H1 (cell line): Measurements from ENCODE around the gene OR10R2. TPM values are rescaled to one million over a fixed set of nuclear protein-coding genes. Genes with fewer than 3 reads are reported as not detected.

Experiments used
- BCL11A ChIP-seq, 2 experiments: IDR thresholded peaks; one replicate each; pipeline ENCODE4 v1.6.1; 2011; ENCODE audit warnings: low read depth in 2 of 2, low read length in 2 of 2, mild to moderate bottlenecking in 2 of 2
- GTF2F1 ChIP-seq: IDR thresholded peaks from 2 replicates; pipeline ENCODE4 v1.6.1; 2012; ENCODE audit warnings: low read depth, low read length, improper control_type of control experiment, borderline replicate concordance
- RFX5 ChIP-seq: IDR thresholded peaks from 2 replicates; pipeline ENCODE4 v1.6.1; 2011; ENCODE audit warnings: low read depth, low read length, improper control_type of control experiment, borderline replicate concordance
- polyA plus RNA-seq, 7 experiments: library from polyadenylated mRNA; depleted of rRNA in 3 of 7; stranded (reverse) in 5 of 7; unstranded in 2 of 7; fragments of >200 nt in 5 of 7; fragments of 200-250 nt in 2 of 7; gene quantifications; 1 replicate in 5 of 7; 2 replicates in 1 of 7; 4 replicates in 1 of 7; pipeline versions ENCODE4 v1.2.1 to v1.2.3, GENCODE V29; 2011 to 2013; ENCODE audit warnings: missing spikeins in 2 of 7, mixed read lengths in 2 of 7
- total RNA-seq: library from RNA; stranded (reverse); fragmentation: NEBNext Ultra II Directional; extraction: Animal tissue kit (Norgen Biotek cat#: 25700); gene quantifications from 2 replicates; pipeline ENCODE4 v1.2.1, GENCODE V29; 2021

OR10R2 gene
- total and polyA plus RNA-seq, 2 of the 8 experiments (the other 6 are each of a cell fraction or from before 2014, with no cell fraction given) = not detected

GRCh38 chr1:158485455-158485854, 13.4 kb downstream of the OR10R2 start (continued):
- TF ChIP-seq BCL11A (IDR thresholded peaks at IDR 0.05; ENCODE audit: low read depth in 2 of 2, low read length in 2 of 2) (no peak), GTF2F1 (no peak), RFX5 (no peak)
